ENCODE measurements around the gene AJUBA.
A peak's percentile ranks its signal among the peaks of the same experiment; 100 is the strongest.
"Not testable (repeated sequence)": the region's sequence is repeated elsewhere in the genome, so short reads cannot be mapped to it uniquely, and the experiment has no call there.

Gene AJUBA

DNA sequence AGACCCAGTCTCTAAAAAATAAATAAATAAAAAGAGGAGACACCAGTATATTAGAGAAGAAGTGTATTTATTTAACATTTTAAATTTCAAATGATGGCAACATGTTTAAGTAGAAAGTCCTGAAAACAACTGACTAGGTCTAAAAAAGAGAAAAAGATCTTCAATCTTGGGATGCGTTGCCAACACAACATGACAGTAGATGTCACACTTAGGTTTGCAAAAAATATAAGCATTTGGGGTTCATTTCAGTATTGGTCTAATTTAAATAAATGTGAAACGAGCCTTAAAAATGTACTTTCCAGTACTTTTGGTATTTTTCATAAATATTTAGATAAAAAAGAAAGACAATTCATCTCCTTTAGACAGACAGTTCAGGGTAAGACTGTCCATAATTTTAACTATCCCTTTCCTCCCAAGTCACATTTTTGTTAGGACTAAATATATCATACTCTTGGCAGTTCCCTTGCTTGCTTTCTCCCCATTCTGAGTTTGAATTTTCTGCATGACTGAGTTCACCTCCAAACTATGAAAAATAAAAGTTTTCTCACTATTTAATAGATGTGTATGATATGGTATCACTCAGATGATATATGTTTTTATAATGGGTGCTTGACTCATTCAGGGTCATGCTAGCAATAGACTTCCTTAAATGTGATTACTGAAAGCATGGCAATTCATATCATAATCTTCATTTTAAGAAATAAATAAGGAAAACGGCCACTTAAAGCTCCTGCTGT is 23.3 kb upstream of the AJUBA start:
- no peak for DNase-seq

DNA sequence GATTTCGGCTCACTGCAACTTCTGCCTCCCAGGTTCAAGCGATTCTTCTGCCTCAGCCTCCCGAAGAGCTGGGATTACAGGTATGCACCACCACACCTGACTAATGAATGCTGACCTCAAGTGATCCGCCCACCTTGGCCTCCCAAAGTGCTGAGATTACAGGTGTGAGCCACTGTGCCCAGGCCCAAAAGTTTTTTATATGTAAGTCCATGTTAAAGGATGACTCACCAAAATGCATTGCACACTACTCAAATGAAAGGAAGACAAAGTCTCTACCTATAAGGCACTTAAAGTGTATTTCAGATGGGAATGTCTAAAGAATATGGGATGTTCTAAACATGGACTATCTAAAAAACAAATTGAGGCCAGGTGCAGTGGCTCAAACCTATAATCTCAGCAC is 21.9 kb upstream of the AJUBA start:
- not testable (repeated sequence) for DNase-seq

DNA sequence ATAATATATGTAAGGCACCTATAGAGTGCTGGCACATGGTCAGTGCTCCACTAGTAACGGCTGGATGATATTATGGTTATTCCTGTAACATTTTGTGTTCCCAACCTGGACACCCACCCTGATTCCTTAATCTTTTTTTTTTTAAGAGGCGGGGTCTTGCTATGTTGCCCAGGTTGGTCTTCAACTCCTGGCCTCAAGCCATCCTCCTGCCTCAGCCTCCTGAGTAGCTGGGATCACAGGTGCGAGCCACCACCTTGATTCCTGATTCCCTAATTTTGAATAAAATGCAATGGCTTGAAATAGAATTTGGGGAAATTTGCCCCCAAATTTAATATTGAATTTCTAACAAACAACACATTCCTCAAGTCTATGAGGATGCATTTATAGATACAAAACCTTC is 20.2 kb upstream of the AJUBA start:
- no peak for DNase-seq

DNA sequence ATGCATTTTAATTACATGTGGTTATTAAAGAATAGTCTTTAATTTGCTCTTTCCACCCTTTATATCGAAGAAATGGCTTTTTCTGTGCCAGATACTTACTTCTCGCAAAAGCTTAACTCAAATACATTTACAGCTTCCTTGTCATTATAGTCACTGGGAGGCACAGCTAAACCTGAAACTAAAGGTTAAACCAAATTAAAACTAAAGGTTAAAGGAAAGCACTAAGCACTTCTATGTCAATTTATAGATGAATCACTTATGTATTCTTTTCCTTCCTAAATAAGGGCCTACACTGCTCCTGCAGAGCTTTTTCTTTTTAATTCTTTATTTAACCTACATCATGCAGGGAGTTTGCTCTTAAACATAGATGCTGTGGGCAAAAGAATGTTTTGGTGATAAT is 18.5 kb upstream of the AJUBA start:
- DNase-seq, result no peak

DNA sequence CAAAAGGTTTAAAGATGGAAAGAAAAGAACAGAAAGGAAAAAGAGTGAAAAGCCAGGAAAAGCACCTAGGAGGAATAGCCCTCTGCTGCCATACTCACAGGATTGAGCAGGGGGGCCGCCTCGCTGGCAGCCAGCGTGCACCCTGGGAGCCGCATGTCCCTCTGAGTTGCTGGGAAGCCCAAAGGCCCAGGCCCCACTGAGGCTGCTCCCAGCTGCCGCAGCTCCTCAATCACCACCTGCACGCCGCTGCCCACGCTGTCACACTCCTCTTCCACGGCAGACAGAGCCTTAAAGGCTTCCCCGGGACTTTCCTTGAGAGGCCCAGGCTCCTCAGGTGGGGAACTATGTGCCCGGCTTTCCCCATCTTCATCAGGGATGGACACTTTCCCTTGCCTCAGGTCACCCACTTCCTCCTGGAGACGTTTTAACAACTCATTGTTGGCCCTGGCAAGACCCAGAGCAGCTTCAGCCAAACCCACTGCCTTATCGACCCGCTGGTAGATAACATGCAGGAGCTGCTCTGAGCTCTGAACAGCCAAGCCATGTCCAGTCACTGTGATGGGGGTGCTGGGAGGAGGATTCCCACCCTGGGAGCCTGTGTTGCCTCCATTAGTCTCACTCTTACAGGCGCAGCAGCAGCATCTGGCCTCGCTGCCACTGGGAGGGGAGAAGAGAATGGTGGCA is 16.1 kb upstream of the AJUBA start:
- DNase-seq, result no peak

DNA sequence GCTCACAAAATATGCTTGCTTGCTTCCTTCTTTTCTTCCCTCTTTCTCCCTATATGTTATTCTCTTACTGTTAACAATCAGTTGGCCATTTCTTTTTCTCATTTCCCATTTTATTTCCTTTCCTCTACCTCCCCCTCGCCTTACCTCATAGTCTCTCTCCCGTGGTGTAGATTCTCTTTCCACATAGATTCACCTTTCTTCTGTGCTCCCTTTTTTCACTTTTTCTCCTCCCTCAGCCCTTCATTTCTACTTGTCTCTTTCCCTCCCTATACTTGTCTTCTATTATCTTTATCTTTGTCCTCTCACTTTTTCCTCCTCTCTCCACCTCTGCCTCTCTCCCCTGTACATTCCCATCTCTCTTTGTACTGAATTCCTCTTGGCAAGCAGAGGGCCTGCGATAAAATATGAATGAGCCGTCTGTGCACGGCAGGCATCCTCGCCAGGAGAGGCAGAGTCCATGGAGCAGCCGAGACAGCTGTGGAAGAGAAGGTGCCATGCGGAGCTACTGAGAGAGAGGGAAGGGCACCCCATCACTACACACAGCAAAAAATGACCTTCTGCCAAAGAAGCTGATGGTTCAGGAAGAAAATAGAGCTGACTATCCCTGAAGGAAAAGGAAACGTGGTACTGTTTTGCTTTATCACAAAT is 15.4 kb upstream of the AJUBA start:
- no peak for DNase-seq

DNA sequence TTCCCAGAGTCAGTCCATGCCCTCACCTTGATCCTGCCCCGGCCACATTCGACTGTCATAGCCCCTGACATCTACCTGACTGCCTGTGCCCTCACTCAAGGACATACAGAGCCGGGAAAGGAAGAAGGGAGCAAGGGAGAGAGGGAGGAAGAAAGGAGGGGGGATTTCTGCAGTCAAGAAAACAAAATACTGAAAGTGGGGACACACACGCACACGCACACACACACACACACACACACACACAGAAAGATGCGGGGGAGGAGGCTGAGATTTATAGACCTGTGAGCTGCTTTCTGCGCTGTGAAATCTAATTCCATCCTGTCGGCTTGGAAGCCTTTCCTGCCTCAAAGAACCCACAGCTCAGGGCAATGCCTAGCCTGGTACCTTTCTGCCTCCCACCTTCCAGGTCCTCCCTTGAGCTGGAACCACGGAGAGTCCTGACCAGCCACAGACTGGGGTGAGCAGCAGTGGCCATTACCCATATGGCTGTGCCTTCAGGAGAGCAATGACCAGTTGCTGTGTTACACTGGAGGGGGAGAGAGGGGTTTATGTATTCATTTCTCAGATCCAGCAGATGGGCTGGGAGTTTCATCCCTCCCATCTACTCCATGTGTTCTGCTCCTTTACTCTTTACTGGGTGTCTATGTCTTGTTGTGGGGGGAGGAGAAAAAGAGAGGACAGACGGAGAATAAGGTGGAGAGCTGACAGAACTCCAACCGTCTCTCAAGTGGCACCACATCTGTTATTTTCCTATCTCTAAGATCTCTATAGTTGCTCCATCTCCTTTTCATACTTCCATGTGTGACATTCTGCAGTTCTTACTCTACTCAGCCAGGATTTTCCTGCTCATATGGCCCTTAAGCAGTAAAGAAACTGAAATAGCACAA is 14.7 kb upstream of the AJUBA start:
- no peak for DNase-seq

DNA sequence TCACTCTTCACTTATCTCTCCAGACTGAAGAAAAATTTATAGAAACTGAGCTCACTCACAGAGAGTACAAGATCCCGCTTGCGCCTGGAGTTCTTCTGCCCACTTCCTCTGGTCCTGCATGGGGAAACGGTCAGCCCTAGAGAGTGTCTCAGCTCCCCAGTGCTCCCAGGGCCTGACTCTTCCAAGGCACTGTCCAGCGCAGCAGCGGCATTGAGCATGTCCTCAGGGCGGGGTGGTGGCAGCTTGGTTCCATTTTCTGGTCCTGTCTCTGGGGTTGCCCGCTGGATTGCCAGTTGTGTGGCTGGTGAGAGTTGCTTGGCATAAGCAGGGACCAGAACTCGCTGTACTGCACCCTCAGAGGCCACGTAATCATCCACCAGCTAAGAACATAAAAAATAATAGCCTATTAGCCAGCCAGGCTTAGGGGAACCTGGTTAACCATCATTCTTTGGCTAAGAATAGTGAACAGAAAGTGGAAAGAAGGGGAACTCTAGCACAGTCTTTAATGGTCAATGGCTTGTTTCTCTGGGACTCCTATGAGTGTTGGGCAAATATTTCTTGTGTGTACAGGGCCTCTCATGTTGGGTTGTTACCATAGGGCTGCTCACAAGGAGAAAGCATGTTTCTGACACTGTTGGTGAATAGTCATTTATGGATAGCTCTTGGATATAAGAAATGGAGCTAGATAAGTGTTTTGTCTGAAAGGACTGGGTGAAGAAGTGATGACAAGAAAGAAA is 13.7 kb upstream of the AJUBA start:
- DNase-seq, result no peak

DNA sequence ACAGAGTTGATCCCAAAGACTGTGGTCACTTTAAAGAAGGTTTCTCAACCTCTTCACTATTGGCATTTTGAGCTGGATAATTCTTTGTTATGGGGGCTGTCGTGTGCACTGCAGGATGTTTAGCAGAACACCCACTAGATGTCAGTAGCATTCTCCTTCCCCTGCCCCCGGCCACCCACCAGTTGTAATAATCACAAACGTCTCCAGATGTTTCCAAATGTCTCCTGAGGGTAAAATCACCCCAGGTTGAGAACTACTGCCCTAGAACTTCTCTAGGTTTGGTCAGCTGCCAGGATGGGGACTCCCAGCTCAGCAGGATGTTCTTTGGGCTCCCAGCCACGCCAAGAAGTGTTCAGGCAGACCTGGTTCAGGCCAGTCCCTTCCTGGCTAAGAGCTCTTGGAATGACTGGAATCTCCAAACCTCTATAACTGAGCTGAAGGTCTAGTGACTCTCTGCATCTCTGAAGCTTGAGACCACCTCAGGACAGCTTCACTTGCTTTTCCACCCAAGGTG is 12.5 kb upstream of the AJUBA start:
- no peak for DNase-seq

DNA sequence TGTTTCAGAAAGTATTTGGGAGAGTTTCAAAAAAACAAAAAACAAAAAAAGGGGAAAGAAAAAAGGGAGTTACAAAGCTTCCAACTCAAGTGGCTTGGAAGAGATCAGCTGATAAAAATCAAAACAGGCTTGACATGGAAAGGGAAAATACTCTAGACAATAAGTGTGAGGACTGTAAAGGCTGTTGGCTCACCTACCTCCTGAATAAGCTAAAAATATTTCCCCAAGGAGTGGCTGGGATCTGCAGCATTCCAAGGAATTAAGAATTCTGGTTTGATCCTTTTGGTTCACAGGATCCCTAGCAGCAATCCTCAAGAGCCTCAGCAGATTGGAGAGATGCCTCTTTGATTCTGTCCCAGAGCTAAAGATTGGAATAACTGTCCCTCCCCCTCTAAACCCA is 11.2 kb upstream of the AJUBA start:
- no peak for DNase-seq

DNA sequence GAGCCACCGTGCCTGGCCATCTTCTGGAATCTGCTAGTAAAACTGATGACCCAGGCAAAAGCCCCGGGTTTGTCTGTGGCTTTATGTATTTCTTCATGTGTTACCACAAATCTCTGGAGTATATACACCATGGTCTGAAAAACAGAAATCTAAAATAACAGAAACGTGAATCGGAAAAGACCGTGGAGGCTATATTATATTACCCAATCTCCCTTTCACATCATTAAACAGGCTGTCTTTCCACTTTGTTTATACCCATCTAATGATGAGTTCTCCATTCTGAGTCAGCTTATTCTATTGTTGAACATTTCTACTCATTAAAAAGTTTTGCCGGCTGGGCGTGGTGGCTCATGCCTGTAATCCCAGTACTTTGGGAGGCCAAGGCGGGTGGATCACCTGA is 9.5 kb upstream of the AJUBA start:
- no peak for DNase-seq

DNA sequence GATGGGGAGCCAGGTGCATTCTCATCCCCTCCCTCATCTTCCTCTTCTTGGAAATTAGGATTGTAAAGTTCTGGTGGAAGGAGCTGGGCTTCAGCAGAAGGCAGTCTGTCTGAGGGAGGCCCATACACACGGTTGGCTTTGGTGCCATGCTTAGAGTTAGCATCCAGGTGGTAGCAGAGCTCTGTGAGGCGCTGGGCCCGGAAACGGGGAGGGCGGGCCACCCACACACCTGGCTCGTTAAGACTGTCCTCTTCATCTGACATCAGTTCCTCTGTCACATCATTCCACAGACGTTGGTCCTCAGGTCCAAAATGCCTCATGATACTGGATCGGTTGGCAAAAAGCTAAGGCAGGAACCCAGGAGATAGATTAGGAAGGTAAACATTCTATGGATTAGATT is 4.9 kb upstream of the AJUBA start:
- DNase-seq, result no peak

DNA sequence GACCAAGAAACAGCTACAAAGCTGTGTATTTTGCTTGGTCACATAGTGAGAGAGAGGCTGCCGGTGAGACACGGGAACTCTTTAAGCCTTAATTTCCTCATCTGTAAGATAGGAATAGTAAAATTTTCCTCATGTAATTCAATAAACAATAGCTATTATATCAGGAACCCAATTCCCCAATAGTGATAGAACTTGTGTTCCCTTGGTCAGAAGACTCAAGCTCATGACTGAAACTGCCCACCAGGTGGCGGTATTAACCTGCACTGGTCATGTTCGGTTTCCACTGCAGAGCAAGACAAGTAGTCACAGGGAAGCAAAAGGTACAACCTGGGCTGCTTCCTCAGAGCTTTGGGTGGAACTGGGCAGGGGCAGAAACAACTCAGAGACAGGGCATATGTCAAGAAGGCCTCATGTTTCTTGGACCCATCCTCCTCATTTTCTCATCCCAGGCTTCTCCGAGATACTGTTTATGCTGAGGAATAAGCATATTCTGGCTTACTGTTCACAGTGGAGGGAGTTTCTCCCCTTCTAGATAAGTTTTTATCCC is 4.2 kb upstream of the AJUBA start:
- DNase-seq, result peak; percentile 80

DNA sequence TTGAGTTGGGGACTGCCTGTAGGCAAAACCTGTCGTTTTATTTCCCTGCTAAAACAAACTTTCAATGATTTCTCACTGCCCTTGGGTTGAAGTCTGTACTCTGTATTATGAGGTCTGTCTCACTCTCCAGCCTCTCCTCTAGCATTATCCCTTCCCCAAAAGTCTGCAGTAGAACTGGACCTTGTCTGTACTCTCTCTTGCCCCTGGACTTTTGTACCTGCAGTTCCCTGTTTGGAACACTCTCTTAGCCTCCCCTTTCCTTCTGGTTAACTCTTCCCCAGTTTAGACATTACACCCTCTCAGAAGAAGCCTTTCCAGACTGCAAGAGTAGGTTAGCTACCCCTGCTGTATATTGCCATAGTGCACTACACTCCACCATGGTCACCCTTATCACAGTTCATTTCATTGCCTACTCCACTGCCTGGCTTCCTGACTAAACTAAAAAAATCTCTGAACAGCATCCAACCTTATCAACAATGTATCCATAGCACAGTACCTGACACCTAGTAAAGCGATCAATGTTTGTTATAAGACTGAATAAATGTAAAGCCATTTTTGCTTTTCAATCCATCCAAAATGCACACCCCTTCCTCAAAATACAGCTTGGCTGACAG is 3.6 kb upstream of the AJUBA start:
- DNase-seq, result no peak

DNA sequence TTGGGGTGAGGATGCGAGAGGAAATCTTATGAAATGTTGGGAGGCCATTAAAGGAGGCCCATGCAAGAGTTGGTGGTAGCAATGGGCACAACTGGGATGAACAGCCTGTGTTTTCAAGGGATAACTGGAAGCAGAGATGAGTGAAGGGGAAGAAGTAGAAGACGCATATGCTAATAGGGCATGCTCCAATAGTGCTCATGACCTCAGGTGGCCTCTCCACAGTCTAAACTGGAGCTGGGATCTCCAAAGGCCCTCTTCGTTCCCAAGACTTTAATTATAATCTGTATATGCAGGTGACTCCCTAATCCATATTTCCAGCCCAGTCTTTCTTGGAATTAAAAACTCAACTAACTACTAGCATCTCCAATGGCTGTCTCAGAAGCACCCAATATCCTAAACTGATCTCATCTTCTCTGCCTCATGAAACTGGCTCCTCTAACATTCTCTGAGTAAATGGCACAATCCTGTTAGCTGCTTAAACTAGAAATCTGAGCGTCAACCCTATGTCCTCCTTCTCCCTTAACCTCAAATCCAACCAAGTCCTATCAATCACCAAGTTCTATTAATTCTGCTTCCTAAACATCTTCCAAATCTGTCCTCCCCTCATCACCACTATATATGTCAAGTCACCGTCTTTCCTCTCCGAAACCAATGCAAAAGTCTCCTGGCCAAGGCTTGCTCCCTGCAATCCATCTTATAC is 2.8 kb upstream of the AJUBA start:
- no peak for DNase-seq

DNA sequence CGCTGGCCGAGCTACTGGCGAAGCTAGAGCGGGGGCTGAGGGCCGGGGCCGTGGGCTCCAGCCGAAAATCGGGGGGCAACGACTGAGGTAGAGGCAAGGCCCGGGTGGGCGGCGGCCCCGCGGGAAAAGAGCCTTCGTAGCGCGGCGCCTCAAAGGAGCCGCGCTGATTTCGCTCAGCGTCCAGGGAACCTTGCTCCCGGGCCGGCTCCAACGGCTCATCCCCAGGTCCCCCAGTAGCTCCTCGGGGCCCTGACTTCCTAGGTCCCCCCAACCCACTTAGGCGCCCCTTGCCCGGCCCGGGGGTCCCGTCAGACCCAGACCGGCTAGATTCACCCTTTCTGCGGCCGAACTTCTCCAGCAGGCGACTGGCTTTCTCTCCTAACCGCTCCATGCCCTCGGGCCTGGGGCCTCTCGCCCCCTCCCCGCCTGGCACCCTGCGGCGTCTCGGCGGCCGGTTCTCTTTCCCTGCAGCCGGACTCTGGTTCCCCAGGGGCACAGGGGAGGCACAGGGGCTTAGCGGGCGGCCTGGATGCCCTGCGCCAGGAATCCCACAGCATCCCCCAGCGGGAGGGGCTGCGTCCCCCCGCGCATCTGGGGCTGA is 375 bp downstream of the AJUBA start:
- no peak for DNase-seq

DNA sequence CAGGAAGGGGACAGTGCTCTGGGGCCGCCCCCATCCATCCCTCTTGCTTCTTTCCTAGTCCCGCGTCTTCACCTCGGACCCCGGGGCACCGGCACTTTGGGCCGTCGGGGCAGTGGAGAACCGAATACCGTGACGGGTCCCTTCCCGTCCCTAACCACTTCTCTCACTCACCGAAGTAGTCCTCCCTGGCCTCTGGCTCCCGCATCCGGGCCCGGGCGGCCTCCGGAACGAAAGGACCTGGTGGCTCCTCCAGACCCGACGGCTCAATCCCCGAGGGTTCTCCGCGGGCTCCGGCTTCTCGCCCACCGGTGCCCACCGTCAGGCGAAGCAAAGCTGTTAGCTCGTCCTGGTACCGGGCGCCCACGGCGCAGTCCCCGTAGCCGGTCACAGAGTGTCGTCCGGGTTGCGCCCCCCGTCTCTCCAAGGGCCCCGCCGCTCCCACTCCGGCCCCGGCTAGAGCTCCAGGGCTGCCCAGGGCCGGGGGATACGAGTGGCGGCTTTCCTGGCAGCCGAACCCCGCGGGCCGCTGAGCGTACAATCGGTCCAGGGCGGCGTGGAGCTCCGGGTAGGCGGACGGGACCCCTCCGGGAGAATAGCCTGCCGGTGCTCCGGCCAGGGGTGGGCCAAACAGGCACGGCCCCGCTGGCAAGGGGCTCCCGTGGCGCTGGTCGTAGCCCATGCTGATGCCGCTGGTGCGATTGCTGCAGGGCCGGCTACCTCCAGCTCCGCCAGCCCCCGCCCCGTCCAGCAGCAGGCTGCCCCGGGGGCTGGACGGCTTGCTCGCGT is 1.1 kb downstream of the AJUBA start:
- DNase-seq, result no peak

DNA sequence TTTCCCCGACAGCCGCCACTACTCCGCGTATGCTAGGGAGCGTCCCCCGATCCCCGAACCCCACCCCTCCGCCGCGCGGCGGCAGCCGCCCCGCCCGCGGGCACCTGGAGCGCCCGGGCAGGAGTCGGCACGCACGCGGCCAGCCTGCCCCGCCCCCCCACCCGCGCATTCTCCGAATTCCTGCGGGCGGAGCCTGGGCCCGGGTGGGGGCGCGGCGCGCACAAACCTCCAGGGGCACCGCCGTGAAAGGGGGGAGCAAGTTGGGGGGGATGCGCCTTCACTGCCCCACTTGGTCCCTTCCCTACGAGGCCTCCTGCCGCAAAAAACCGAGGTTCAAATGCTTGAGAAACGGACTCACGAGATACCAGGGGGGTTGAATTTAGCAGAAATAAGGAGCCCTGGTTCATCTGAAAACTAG is 1.7 kb downstream of the AJUBA start:
- no peak for DNase-seq

DNA sequence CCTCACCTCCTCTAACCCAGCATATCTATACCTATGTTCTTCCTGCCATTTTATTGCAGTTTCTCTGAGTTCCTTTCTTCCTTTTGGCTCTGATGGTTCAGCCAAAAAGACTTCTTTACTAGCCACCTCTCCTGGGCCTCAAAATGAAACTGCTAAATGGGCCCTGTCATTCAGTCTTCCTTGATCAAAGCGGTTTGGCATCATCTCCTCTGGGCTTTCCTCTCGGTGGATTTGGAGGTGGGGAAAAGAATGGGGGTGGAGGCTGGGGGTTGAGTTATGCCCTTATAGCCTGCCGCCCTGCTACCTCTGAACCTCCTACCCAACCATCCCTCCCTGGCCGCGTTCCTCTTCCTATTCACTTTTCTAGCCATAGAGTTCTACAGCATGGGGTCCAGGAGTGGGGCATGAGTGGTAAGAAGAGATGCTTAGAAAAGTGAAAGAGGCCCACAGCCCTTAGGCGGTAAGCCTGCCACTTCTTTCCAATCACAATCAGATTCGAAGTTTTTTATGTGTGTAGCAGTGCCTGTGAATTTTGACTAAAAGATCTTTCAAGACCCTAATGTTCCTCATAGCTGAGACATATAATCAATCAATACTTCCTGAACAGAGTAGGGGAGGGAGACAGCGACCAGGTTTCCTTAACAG is 2.5 kb downstream of the AJUBA start:
- no peak for DNase-seq

Data from NCI-H774 (cell line).